Activated CD8-positive, alpha-beta memory T cell treated with anti-CD3 and anti-CD28 coated beads, Interleukin-2, amount 50 U/mL, for 4 hours (primary cell): ENCODE results near the gene ZRANB1.

Experiments used
- DNase-seq: peaks from one replicate; pipeline ENCODE4 v3.0.0-alpha.2; 2020

ZRANB1 gene

GRCh38 chr10:125007436-125007835 lies 65.5 kb downstream of the ZRANB1 start:
- DNase-seq: no peak

- DNase-seq: no peak
Measured at GRCh38 chr10:125008689-125009638, 67.0 kb downstream of the ZRANB1 start.

GRCh38 chr10:125009661-125010161 lies 67.8 kb downstream of the ZRANB1 start:
- no peak for DNase-seq

GRCh38 chr10:125010362-125010761 lies 68.4 kb downstream of the ZRANB1 start:
- no peak for DNase-seq

- DNase-seq: no peak
Measured at GRCh38 chr10:125011171-125011925, 69.4 kb downstream of the ZRANB1 start.

GRCh38 chr10:125011926-125012705 lies 70.2 kb downstream of the ZRANB1 start:
- no peak for DNase-seq

GRCh38 chr10:125012851-125013528 lies 71.1 kb downstream of the ZRANB1 start:
- DNase-seq: no peak

GRCh38 chr10:125013529-125013872 lies 71.6 kb downstream of the ZRANB1 start:
- DNase-seq: no peak

GRCh38 chr10:125014086-125014830 lies 72.3 kb downstream of the ZRANB1 start:
- DNase-seq: no peak

GRCh38 chr10:125014836-125015355 lies 73.0 kb downstream of the ZRANB1 start:
- no peak for DNase-seq

- no peak for DNase-seq
Measured at GRCh38 chr10:125015356-125015944, 73.5 kb downstream of the ZRANB1 start.

- DNase-seq: no peak
Measured at GRCh38 chr10:125016123-125016522, 74.2 kb downstream of the ZRANB1 start.

GRCh38 chr10:125016611-125017202 lies 74.8 kb downstream of the ZRANB1 start:
- DNase-seq: no peak

- DNase-seq: no peak
Measured at GRCh38 chr10:125017547-125018298, 75.8 kb downstream of the ZRANB1 start.

GRCh38 chr10:125018576-125019143 lies 76.7 kb downstream of the ZRANB1 start:
- no peak for DNase-seq

GRCh38 chr10:125020386-125020785 lies 78.5 kb downstream of the ZRANB1 start:
- DNase-seq: no peak

GRCh38 chr10:125020871-125021270 lies 78.9 kb downstream of the ZRANB1 start:
- no peak for DNase-seq

- DNase-seq: no peak
Measured at GRCh38 chr10:125021686-125022344, 79.9 kb downstream of the ZRANB1 start.

GRCh38 chr10:125022671-125023070 lies 80.7 kb downstream of the ZRANB1 start:
- DNase-seq: no peak
